PFSK-1 (cell line): Measurements from ENCODE around the gene UBE2H.

Experiments
- FOXP2 ChIP-seq: optimal IDR thresholded peaks from 2 replicates; pipeline ENCODE3; 2011; ENCODE audit warnings: borderline replicate concordance, control low read depth, inconsistent platforms; ENCODE audit not compliant: insufficient read depth; ENCODE audit errors: extremely low read length, extremely low read depth
- POLR2AphosphoS5 ChIP-seq: IDR thresholded peaks from 2 replicates; pipeline ENCODE4 v1.6.1; 2012; ENCODE audit warnings: low read depth, mild to moderate bottlenecking, control low read depth, low read length, moderate library complexity
- SIN3A ChIP-seq: IDR thresholded peaks from 2 replicates; pipeline ENCODE4 v1.6.1; 2012; ENCODE audit warnings: mild to moderate bottlenecking, low read length, moderate library complexity, borderline replicate concordance; ENCODE audit not compliant: insufficient read depth
- TAF1 ChIP-seq: IDR thresholded peaks from 2 replicates; pipeline ENCODE4 v1.6.1; 2012; ENCODE audit warnings: low read length, control low read depth, borderline replicate concordance; ENCODE audit not compliant: insufficient read depth
- TF ChIP-seq, protein P1 (sequence below), 2 experiments: IDR thresholded peaks; 2 replicates each; pipeline versions ENCODE4 v1.6.1 to v1.8.0; 2011 to 2012; ENCODE audit warnings: low read depth in 2 of 2, low read length in 2 of 2, control low read depth in 1 of 2, inconsistent platforms in 1 of 2, mild to moderate bottlenecking in 1 of 2, moderate library complexity in 1 of 2; ENCODE audit not compliant: insufficient read depth in 1 of 2

Gene UBE2H

DNA sequence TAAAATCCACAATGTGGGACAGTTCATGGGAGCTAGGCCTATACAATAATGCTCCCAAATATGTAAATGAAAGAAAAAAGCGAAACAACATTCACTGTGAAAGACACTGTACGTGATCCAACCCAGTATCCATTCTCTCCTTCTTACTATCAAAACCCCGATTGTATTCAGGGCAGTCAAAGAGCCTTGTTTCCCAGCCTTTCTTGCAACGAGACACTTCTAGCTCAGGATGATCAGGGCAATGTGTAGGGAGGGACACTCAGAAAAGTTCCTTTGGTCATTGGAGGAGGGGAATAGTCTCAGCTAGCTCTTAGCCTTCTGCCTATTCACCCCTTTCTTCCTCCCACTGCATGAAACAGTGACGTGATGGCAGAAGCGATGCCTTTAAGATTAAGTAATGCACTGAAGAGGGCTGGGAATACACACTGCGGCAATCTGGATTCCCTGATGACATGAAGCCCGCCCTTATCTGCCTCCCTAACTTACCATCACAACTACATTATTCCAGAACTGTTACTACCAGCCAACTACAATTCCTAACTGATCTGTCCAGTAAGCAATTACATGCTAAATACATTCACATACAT lies 27.3 kb downstream of the UBE2H start:
- TF ChIP-seq POLR2AphosphoS5 (no peak), SIN3A (no peak)

DNA sequence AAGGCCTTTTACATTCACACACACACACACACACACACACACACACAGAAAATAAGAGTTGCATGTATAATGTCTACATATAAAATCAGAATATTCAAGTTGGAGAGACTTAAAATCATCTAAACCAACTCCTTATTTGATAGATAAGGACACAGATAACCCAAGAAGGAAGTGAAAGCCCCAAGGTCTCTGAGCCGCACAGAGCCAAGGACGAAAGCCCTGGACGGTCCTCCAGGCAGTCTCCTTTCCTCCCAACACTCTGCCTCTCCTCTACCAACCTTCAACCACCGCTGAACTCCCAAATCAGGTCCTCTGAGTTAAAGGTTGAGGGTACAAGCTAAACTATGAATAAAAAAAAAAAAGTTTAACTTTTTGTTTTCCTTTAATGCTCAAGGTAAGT lies 28.2 kb downstream of the UBE2H start:
- no peak for TF ChIP-seq TAF1
- TF ChIP-seq SIN3A, result no peak
- TF ChIP-seq POLR2AphosphoS5, result no peak
- TF ChIP-seq FOXP2, result no peak

DNA sequence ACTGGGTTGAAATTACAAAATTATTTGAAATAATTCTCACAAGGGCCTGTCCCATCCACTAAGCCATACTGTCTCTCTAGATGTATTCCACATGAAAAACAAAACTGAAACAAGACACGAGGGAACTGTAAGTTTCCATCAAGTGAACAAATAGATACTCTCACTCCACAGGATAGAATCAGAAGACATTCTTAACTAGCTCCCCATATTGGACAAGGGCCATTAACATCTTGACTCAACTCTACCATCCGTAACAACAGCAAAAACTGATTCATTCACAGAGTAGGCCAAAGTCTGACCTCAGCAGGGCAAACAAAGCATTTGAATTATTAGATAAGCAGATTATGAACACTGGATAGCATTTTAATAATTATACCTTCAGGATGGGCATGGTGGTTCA lies 29.1 kb downstream of the UBE2H start:
- TF ChIP-seq TAF1, result no peak
- no peak for TF ChIP-seq SIN3A
- no peak for TF ChIP-seq FOXP2
- no peak for TF ChIP-seq POLR2AphosphoS5
- TF ChIP-seq, protein P1, sequence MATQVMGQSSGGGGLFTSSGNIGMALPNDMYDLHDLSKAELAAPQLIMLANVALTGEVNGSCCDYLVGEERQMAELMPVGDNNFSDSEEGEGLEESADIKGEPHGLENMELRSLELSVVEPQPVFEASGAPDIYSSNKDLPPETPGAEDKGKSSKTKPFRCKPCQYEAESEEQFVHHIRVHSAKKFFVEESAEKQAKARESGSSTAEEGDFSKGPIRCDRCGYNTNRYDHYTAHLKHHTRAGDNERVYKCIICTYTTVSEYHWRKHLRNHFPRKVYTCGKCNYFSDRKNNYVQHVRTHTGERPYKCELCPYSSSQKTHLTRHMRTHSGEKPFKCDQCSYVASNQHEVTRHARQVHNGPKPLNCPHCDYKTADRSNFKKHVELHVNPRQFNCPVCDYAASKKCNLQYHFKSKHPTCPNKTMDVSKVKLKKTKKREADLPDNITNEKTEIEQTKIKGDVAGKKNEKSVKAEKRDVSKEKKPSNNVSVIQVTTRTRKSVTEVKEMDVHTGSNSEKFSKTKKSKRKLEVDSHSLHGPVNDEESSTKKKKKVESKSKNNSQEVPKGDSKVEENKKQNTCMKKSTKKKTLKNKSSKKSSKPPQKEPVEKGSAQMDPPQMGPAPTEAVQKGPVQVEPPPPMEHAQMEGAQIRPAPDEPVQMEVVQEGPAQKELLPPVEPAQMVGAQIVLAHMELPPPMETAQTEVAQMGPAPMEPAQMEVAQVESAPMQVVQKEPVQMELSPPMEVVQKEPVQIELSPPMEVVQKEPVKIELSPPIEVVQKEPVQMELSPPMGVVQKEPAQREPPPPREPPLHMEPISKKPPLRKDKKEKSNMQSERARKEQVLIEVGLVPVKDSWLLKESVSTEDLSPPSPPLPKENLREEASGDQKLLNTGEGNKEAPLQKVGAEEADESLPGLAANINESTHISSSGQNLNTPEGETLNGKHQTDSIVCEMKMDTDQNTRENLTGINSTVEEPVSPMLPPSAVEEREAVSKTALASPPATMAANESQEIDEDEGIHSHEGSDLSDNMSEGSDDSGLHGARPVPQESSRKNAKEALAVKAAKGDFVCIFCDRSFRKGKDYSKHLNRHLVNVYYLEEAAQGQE (IDR thresholded peaks at IDR 0.05; ENCODE audit: insufficient read depth in 1 of 2, low read depth in 2 of 2, low read length in 2 of 2), result no peak

DNA sequence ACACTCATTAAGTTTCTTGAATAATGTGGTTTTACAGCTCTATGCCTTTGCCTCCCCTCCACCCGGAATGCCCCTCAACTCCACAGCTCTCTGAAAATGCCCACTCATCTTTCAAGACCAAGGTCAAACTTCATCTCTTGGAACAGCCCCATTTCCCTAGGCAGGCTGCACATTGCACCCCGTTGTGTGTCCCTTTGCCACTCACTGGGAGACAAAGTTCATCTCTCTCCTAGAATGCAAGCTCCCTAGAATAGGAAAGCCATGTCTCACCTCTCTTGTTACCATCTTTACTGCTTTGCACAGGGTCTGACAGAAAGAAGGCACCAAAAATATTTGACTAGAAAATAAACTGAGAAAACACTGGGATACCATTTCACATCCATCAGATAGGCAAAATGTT lies 33.3 kb downstream of the UBE2H start:
- TF ChIP-seq TAF1 (no peak), FOXP2 (no peak), SIN3A (no peak), POLR2AphosphoS5 (no peak)
- TF ChIP-seq, protein P1 (IDR thresholded peaks at IDR 0.05; ENCODE audit: insufficient read depth in 1 of 2, low read depth in 2 of 2, low read length in 2 of 2), result no peak

DNA sequence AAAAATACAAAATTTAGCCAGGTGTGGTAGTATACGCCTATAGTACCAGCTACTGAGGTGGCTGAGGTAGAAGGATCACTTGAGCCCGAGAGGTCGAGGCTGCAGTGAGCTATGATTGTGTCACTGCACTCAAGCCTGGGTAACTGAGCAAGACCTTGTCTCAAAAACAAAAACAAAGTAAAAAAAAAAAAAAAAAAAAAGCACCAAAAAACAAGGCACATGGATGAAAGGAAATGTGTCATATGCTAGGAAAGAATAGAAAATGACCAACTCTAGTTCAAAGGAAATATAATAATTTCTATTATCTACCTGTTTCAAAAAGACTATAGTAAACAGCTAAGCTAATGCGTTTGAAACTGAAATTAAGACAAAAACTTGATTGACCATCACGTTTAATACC lies 33.8 kb downstream of the UBE2H start:
- TF ChIP-seq SIN3A (no peak), TAF1 (no peak), POLR2AphosphoS5 (no peak), FOXP2 (no peak)
- TF ChIP-seq, protein P1 (IDR thresholded peaks at IDR 0.05; ENCODE audit: insufficient read depth in 1 of 2, low read depth in 2 of 2, low read length in 2 of 2), result no peak

DNA sequence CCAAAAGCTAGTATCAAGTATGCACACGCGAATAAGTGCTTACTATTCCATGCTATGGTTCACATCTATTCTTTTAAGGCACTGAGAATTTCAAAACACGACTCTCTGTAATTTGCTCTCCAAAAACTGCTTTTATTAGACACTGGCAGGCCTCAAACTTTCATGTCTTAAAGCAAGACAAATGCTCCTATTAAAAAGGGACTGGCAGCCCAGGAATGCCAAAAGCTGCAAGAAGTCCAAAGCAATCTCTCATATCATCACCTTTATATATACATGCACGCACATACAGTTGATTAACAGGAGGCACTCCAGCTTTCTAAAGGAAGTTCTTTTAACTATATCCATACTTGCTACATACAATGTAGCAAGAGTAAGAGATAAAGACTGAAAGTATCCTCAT lies 34.8 kb downstream of the UBE2H start:
- TF ChIP-seq, protein P1 (IDR thresholded peaks at IDR 0.05; ENCODE audit: insufficient read depth in 1 of 2, low read depth in 2 of 2, low read length in 2 of 2), result no peak
- TF ChIP-seq SIN3A (no peak), TAF1 (no peak), FOXP2 (no peak), POLR2AphosphoS5 (no peak)
